ENCODE data around the gene UBR1.

- TF ChIP-seq, protein P1, sequence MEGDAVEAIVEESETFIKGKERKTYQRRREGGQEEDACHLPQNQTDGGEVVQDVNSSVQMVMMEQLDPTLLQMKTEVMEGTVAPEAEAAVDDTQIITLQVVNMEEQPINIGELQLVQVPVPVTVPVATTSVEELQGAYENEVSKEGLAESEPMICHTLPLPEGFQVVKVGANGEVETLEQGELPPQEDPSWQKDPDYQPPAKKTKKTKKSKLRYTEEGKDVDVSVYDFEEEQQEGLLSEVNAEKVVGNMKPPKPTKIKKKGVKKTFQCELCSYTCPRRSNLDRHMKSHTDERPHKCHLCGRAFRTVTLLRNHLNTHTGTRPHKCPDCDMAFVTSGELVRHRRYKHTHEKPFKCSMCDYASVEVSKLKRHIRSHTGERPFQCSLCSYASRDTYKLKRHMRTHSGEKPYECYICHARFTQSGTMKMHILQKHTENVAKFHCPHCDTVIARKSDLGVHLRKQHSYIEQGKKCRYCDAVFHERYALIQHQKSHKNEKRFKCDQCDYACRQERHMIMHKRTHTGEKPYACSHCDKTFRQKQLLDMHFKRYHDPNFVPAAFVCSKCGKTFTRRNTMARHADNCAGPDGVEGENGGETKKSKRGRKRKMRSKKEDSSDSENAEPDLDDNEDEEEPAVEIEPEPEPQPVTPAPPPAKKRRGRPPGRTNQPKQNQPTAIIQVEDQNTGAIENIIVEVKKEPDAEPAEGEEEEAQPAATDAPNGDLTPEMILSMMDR (IDR thresholded peaks at IDR 0.05) = no peak
- TF ChIP-seq EZH2 (IDR thresholded peaks at IDR 0.05) = no peak
Measured at GRCh38 chr15:42915654-42916315, 190.1 kb downstream of the UBR1 start.
